ENCODE results near the gene CCDC184. TPM values are rescaled to one million over a fixed set of nuclear protein-coding genes. Genes with fewer than 3 reads are reported as not detected.
"Not testable (repeated sequence)": the region's sequence is repeated elsewhere in the genome, so short reads cannot be mapped to it uniquely, and the experiment has no call there.

Gene CCDC184
- total RNA-seq, 1 donor from 2014 or later, result 1.7 TPM

DNA sequence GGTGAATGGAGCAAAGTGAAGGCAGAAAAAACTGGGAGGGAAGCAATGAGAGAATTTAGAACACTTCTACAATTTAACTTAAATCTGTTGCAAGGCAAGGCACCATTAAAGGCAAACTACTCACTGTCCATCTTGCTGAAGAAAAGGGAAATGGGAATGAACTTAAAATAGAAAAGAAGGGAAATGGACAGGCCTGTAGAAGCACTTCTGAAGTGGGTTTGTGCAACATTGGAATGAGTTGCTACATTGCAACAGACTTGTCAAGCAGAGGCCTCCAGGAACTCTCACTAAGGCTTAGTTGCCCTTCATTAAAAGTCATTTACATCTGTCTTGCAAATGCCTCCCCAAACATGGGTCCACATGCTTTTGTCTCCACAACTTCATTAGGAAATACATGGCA lies 33.3 kb downstream of the CCDC184 start:
- TF ChIP-seq, protein P1, sequence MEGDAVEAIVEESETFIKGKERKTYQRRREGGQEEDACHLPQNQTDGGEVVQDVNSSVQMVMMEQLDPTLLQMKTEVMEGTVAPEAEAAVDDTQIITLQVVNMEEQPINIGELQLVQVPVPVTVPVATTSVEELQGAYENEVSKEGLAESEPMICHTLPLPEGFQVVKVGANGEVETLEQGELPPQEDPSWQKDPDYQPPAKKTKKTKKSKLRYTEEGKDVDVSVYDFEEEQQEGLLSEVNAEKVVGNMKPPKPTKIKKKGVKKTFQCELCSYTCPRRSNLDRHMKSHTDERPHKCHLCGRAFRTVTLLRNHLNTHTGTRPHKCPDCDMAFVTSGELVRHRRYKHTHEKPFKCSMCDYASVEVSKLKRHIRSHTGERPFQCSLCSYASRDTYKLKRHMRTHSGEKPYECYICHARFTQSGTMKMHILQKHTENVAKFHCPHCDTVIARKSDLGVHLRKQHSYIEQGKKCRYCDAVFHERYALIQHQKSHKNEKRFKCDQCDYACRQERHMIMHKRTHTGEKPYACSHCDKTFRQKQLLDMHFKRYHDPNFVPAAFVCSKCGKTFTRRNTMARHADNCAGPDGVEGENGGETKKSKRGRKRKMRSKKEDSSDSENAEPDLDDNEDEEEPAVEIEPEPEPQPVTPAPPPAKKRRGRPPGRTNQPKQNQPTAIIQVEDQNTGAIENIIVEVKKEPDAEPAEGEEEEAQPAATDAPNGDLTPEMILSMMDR (IDR thresholded peaks at IDR 0.05; ENCODE audit: unreplicated experiment), result no peak
- H3K4me1 Mint-ChIP-seq, result peaks cover 26% of the 10 kb centered on the region
- DNase-seq (ENCODE audit: low spot score in 2 of 2, unreplicated experiment in 2 of 2), result no peak
- H3K4me3 Mint-ChIP-seq, result no peak overlapping the region
- no peaks in the 10 kb centered on the region for H3K27me3 Mint-ChIP-seq (ENCODE audit: low read depth)
- no peaks in the 10 kb centered on the region for H3K36me3 Mint-ChIP-seq
- no peaks in the 10 kb centered on the region for H3K9me3 Mint-ChIP-seq
- no peak overlapping the region for H3K27ac Mint-ChIP-seq

DNA sequence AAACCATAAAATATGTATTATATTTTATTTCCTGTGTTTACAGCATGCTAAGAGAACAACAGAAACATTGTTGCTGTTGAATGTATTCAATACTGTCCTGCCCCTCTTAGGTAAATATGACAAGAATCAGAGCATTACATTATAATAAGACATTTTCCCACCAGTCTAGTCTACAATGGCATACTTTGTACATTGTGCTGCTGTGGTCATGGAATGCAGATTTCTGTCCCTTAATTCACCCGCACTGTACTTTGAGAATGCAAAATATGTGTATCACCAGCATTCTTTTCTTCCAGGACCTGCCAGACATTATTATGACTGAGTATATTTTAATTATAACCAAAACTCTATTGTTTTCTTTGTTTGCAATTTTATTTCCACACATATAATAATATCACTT lies 36.2 kb downstream of the CCDC184 start:
- Mint-ChIP-seq H3K4me3 (no peak overlapping the region), H3K27me3 (ENCODE audit: low read depth) (no peaks in the 10 kb centered on the region), H3K4me1 (peaks cover 23% of the 10 kb centered on the region), H3K27ac (peak overlapping the region; percentile 83), H3K9me3 (peaks cover 3% of the 10 kb centered on the region), H3K36me3 (no peaks in the 10 kb centered on the region)
- TF ChIP-seq, protein P1 (IDR thresholded peaks at IDR 0.05; ENCODE audit: unreplicated experiment), result no peak
- DNase-seq (ENCODE audit: low spot score in 2 of 2, unreplicated experiment in 2 of 2), result no peak

DNA sequence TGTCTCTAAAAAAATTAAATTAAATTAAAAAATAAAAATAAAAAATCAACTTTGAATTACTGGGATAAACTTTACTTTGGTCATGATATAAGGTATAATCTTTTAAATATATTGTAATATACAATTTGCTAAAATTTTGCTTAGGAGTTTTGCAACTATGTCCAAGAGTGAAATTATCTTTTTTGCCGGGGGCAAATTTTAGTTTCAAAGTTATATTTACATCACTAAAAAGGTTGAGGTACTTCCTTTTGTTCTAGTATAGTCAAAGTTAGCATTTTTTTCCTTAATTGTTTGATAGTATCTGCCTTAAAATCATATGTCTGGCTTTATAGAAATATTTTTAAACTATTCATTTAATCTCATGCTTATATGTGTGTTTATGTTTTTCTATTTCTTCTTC lies 37.3 kb downstream of the CCDC184 start:
- H3K9me3 Mint-ChIP-seq, result peaks cover 4% of the 10 kb centered on the region
- no peak for DNase-seq (ENCODE audit: low spot score in 2 of 2, unreplicated experiment in 2 of 2)
- H3K4me3 Mint-ChIP-seq, result no peak overlapping the region
- H3K27ac Mint-ChIP-seq, result no peak overlapping the region
- TF ChIP-seq, protein P1 (IDR thresholded peaks at IDR 0.05; ENCODE audit: unreplicated experiment), result no peak
- no peaks in the 10 kb centered on the region for H3K36me3 Mint-ChIP-seq
- H3K4me1 Mint-ChIP-seq, result peaks cover 23% of the 10 kb centered on the region
- H3K27me3 Mint-ChIP-seq (ENCODE audit: low read depth), result no peaks in the 10 kb centered on the region

DNA sequence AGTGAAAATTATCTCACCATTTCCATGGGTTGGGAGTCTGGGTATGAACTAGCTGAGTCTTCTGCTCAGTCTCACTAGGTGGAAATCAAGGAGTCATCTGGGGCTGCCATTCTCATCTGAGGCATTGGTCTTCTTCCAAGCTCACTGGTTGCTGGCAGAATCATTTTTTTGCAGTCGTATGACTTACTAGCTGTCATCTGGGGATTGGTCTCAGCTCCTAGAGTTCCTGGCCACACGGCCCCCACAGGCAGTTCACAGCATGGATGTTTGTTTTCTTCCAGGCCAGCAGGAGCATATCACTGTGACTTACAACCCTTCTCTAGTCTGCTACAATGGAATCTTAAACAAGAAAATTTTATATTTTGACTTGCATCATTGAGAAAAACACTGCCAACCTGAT lies 38.2 kb downstream of the CCDC184 start:
- Mint-ChIP-seq H3K4me3 (no peak overlapping the region), H3K36me3 (no peaks in the 10 kb centered on the region), H3K27ac (peak overlapping the region; percentile 21), H3K27me3 (ENCODE audit: low read depth) (no peaks in the 10 kb centered on the region), H3K4me1 (peaks cover 23% of the 10 kb centered on the region), H3K9me3 (peaks cover 10% of the 10 kb centered on the region)
- no peak for DNase-seq (ENCODE audit: low spot score in 2 of 2, unreplicated experiment in 2 of 2)
- TF ChIP-seq, protein P1 (IDR thresholded peaks at IDR 0.05; ENCODE audit: unreplicated experiment), result no peak

DNA sequence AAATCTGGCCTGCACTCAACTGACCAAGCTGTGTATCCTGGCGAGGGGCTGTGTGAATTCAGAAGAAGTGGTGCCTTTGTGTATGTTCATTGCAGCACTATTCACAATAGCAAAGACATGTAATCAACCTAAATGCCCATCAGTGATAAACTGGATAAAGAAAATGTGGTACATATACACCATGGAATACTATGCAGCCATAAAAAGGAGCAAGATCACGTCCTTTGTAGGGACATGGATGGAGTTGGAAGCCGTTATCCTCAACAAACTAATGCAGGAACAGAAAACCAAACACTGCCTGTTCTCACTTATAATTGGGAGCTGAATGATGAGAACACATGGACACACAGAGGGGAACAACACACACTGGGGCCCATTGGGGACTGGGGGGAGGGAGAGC lies 41.1 kb downstream of the CCDC184 start:
- DNase-seq (ENCODE audit: low spot score in 2 of 2, unreplicated experiment in 2 of 2); H3K36me3 Mint-ChIP-seq; H3K27ac Mint-ChIP-seq; H3K4me3 Mint-ChIP-seq; H3K27me3 Mint-ChIP-seq (ENCODE audit: low read depth); H3K4me1 Mint-ChIP-seq: not testable (repeated sequence)
- H3K9me3 Mint-ChIP-seq, result peaks cover 31% of the 10 kb centered on the region

DNA sequence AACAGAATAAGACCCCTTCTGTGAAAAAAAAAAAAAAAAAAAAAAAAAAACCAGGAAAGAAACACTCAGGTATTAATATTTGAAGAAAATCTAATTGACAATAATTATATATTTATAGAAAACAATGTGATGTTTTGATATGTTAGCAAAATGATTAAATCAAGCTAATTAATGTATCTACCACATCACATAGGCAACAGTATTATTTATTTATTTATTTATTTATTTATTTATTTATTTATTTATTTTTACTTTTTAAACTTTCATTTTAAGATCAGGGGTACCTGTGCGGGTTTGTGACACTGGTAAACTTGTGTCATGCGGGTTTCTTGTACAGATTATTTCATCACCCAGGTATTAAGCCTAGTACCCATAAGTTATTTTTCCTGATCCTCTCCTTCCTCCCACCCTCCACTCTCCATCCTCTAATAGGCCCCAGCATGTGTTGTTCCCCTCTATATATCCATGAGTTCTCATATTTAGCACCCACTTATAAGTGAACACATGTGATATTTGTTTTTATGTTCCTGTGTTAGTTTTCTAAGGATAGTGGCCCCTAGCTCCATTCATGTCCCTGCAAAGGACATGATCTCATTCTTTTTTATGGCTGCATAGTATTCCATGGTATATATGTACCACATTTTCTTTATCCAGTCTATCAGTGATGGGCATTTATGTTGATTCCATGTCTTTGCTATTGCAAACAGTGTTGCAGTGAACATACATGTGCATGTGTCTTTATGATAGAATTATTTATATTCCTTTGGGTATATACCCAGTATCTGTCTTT lies 47.9 kb downstream of the CCDC184 start:
- not testable (repeated sequence) for H3K4me1 Mint-ChIP-seq, H3K36me3 Mint-ChIP-seq
- H3K9me3 Mint-ChIP-seq, result peaks cover 41% of the 10 kb centered on the region

More for the DNA sequence above, 47.9 kb downstream of the CCDC184 start:
- H3K4me3 Mint-ChIP-seq; H3K27ac Mint-ChIP-seq; DNase-seq (ENCODE audit: low spot score in 2 of 2, unreplicated experiment in 2 of 2); H3K27me3 Mint-ChIP-seq (ENCODE audit: low read depth): not testable (repeated sequence)

Other genes with a start within 250 kb of the CCDC184 start
- 73.7 to 83.1 TPM (median 80.1 TPM) in 3 replicates for gene TMEM106C, start 220.0 kb upstream of the CCDC184 start, total RNA-seq
- 70.9 to 86.4 TPM (median 80.6 TPM) in 3 replicates for gene COL2A1, start 179.2 kb upstream of the CCDC184 start, total RNA-seq
- 27.1 to 31.1 TPM (median 27.6 TPM) in 3 replicates for gene SENP1, start 77.6 kb upstream of the CCDC184 start, total RNA-seq
- gene PFKM, start 64.3 kb upstream of the CCDC184 start, total RNA-seq, result 118 to 120 TPM (median 119 TPM) in 3 replicates
- 21.0 to 24.8 TPM (median 24.0 TPM) in 3 replicates for gene ASB8, start 26.1 kb upstream of the CCDC184 start, total RNA-seq
- not detected in 3 replicates for gene OR10AD1, start 19.6 kb downstream of the CCDC184 start, total RNA-seq
- gene ZNF641, start 167.3 kb downstream of the CCDC184 start, total RNA-seq, result 30.2 to 38.0 TPM (median 36.1 TPM) in 3 replicates

Measured in mesothelial cell of epicardium (in vitro differentiated cells).